HepG2 (cell line): ENCODE measurements around the gene ICOS. TPM values are rescaled to one million over a fixed set of nuclear protein-coding genes. Genes with fewer than 3 reads are reported as not detected.

ENCODE experiments used
- ATAC-seq: fragments of 200-7000 bp; cut with Tn5 transposase; 3 replicates; pipeline ENCODE4 v1.9.1; 2020; ENCODE audit warnings: mild to moderate bottlenecking, moderate library complexity
- BruUV-seq: library from RNA; stranded (reverse); fragments of 400-500 nt; replicated peaks from 2 replicates; lab custom pipeline; 2021; lab: Mats Ljungman, UMichigan
- CTCF ChIA-PET: fragments of 300-600 bp; formaldehyde crosslinking; extraction: SDS; loops from one replicate; lab custom pipeline; 2021; ENCODE audit warnings: low total read pairs, inconsistent platforms, low intra/inter-chr PET ratio; lab: Yijun Ruan, JAX
- POLR2A ChIA-PET: fragments of 350-600 bp; sonication (Branson Sonifier 250); formaldehyde crosslinking; loops from one replicate; lab custom pipeline; 2020; ENCODE audit warnings: antibody characterized with exemption, inconsistent platforms; lab: Yijun Ruan, JAX
- DNase-seq: peaks from one replicate; pipeline ENCODE4 v3.0.0-alpha.2; 2015; ENCODE audit warnings: low spot score
- FAIRE-seq: peaks from 3 replicates; lab custom pipeline; 2011; peaks lifted over from hg19 to GRCh38; lab: Jason Lieb, UNC
- H2AFZ ChIP-seq: one replicate; pipeline ENCODE4 v1.6.1; 2011; ENCODE audit warnings: low read length, inconsistent platforms
- H3K27ac ChIP-seq: fragments of 300-600 bp; 3 replicates; pipeline ENCODE4 v1.8.0; 2011; ENCODE audit warnings: mixed run types, mild to moderate bottlenecking, mixed read lengths, low read length, inconsistent platforms; ENCODE audit not compliant: insufficient read depth; ENCODE audit errors: extremely low read length
- H3K27me3 ChIP-seq, 2 experiments: fragments of 200-600 bp in 1 of 2; 2 replicates in 1 of 2; 3 replicates in 1 of 2; pipeline versions ENCODE4 v1.6.0 to v1.8.0; 2011; ENCODE audit warnings: low read length in 2 of 2, mild to moderate bottlenecking in 2 of 2, moderate library complexity in 2 of 2, inconsistent platforms in 1 of 2; ENCODE audit not compliant: insufficient read depth in 2 of 2, control insufficient read depth in 1 of 2
- H3K36me3 ChIP-seq, 2 experiments: fragments of 200-600 bp in 1 of 2; replicated peaks in 1 of 2; 2 replicates in 1 of 2; 3 replicates in 1 of 2; pipeline versions ENCODE4 v1.5.1 to v1.8.0; 2011; ENCODE audit warnings: low read length in 2 of 2, inconsistent platforms in 1 of 2; ENCODE audit not compliant: insufficient read depth in 2 of 2, control insufficient read depth in 1 of 2
- H3K4me1 ChIP-seq: 2 replicates; pipeline ENCODE4 v1.5.1; 2012; ENCODE audit warnings: low read length, inconsistent platforms; ENCODE audit not compliant: insufficient read depth
- H3K4me2 ChIP-seq: 2 replicates; pipeline ENCODE4 v1.6.0; 2011; ENCODE audit warnings: low read depth, low read length, inconsistent platforms
- H3K4me3 ChIP-seq, 3 experiments: fragments of 200-600 bp in 1 of 3; sonication (generic), shearing (Covaris generic) in 1 of 3; replicated peaks in 1 of 3; 2 replicates each; pipeline ENCODE4 v1.5.1; 2011 to 2016; ENCODE audit warnings: low read length in 3 of 3, inconsistent platforms in 2 of 3, low read depth in 2 of 3, mild to moderate bottlenecking in 2 of 3, control low read depth in 1 of 3, mixed read lengths in 1 of 3; ENCODE audit not compliant: insufficient read depth in 1 of 3
- H3K79me2 ChIP-seq: one replicate; pipeline ENCODE4 v1.6.1; 2011; ENCODE audit warnings: low read length, inconsistent platforms; ENCODE audit not compliant: insufficient read depth
- H3K9ac ChIP-seq: 2 replicates; pipeline ENCODE4 v1.6.0; 2011; ENCODE audit warnings: mild to moderate bottlenecking, low read depth, low read length, inconsistent platforms; ENCODE audit not compliant: insufficient read depth
- H3K9me3 ChIP-seq: 2 replicates; pipeline ENCODE4 v1.5.1; 2012; ENCODE audit warnings: mild to moderate bottlenecking, low read length
- H4K20me1 ChIP-seq: 2 replicates; pipeline ENCODE4 v1.6.0; 2011; ENCODE audit warnings: inconsistent platforms, mild to moderate bottlenecking, low read length, moderate library complexity; ENCODE audit not compliant: insufficient read depth
- ADNP ChIP-seq: sonication (generic); formaldehyde crosslinking; IDR thresholded peaks from 2 replicates; pipeline ENCODE4 v1.4.0; 2020; ENCODE audit warnings: missing genetic modification reagents
- ATF7 ChIP-seq, 2 experiments: fragments of 450-650 bp in 1 of 2; sonication (generic) in 1 of 2; formaldehyde crosslinking in 1 of 2; IDR thresholded peaks; 2 replicates each; pipeline versions ENCODE4 v1.4.0 to v1.6.1; 2016 to 2020; ENCODE audit warnings: antibody characterized with exemption in 1 of 2, mild to moderate bottlenecking in 1 of 2, missing genetic modification reagents in 1 of 2
- CBX5 ChIP-seq: sonication (generic); formaldehyde crosslinking; IDR thresholded peaks from 2 replicates; pipeline ENCODE4 v1.4.0; 2020; ENCODE audit warnings: missing genetic modification reagents, borderline replicate concordance
- CHD2 ChIP-seq: IDR thresholded peaks from 2 replicates; pipeline ENCODE4 v1.6.1; 2011; ENCODE audit warnings: low read depth, low read length, improper control_type of control experiment
- FIP1L1 ChIP-seq: fragments of 200-400 bp; formaldehyde crosslinking; IDR thresholded peaks from 2 replicates; pipeline ENCODE4 v1.6.1; 2018; ENCODE audit warnings: low read depth, mild to moderate bottlenecking, low read length, moderate library complexity, borderline replicate concordance; ENCODE audit not compliant: insufficient read depth
- HMG20B ChIP-seq: conservative IDR thresholded peaks from 2 replicates; pipeline ENCODE4 v1.6.1; 2016; ENCODE audit warnings: missing genetic modification reagents, missing compliant biosample characterization
- IKZF4 ChIP-seq: sonication (generic); formaldehyde crosslinking; IDR thresholded peaks from 2 replicates; pipeline ENCODE4 v1.5.1; 2020; ENCODE audit warnings: borderline replicate concordance, mild to moderate bottlenecking, low read depth, missing genetic modification reagents; ENCODE audit errors: not compliant biosample characterization
- NR2F6 ChIP-seq, 2 experiments: IDR thresholded peaks; 2 replicates each; pipeline ENCODE4 v1.6.1; 2016; ENCODE audit warnings: antibody characterized with exemption in 1 of 2, mild to moderate bottlenecking in 1 of 2
- PHF8 ChIP-seq: sonication (generic); formaldehyde crosslinking; IDR thresholded peaks from 2 replicates; pipeline ENCODE4 v1.5.0; 2020; ENCODE audit warnings: missing genetic modification reagents
- POGZ ChIP-seq: sonication (generic); formaldehyde crosslinking; IDR thresholded peaks from 2 replicates; pipeline ENCODE4 v1.4.0; 2020; ENCODE audit warnings: mild to moderate bottlenecking, missing genetic modification reagents
- RERE ChIP-seq: IDR thresholded peaks from 2 replicates; pipeline ENCODE4 v1.6.1; 2016; ENCODE audit warnings: low read depth, missing genetic modification reagents, missing compliant biosample characterization
- SIN3B ChIP-seq: fragments of 150-350 bp; IDR thresholded peaks from 2 replicates; pipeline ENCODE4 v1.6.1; 2014; ENCODE audit warnings: low read length
- ZNF484 ChIP-seq: sonication (generic); formaldehyde crosslinking; IDR thresholded peaks from 2 replicates; pipeline ENCODE4 v1.5.1; 2020; ENCODE audit warnings: mild to moderate bottlenecking, low read depth, missing genetic modification reagents, borderline replicate concordance
- ZNF674 ChIP-seq: sonication (generic); formaldehyde crosslinking; IDR thresholded peaks from 2 replicates; pipeline ENCODE4 v1.5.0; 2020; ENCODE audit warnings: low read depth, mild to moderate bottlenecking, missing genetic modification reagents
- ZNF678 ChIP-seq: sonication (generic); formaldehyde crosslinking; IDR thresholded peaks from 2 replicates; pipeline ENCODE4 v1.4.0; 2020; ENCODE audit warnings: mild to moderate bottlenecking, missing genetic modification reagents
- ZUFSP ChIP-seq: sonication (generic); formaldehyde crosslinking; IDR thresholded peaks from 2 replicates; pipeline ENCODE4 v1.9.0; 2021; ENCODE audit warnings: missing genetic modification reagents, mild to moderate bottlenecking, borderline replicate concordance
- in situ Hi-C: cut with HindIII; loops from 2 replicates; pipeline ENCODE4 v1.10.0; 2017; ENCODE audit warnings: low pct_unique_long_range_greater_than_20kb; ENCODE audit not compliant: extremely low pct_ligation_motif_present
- intact Hi-C: fragments of 100-400 bp; cut with micrococcal nuclease; formaldehyde crosslinking; loops from one replicate; pipeline ENCODE4 v1.10.0; 2022; ENCODE audit not compliant: unreplicated experiment
- polyA plus RNA-seq, 8 experiments: library from polyadenylated mRNA; depleted of rRNA in 3 of 8; stranded (reverse) in 7 of 8; unstranded in 1 of 8; fragments of >200 nt; fragmentation: Illumina TruSeq in 4 of 8; extraction: Trizol in 4 of 8; gene quantifications; 2 replicates each; pipeline versions ENCODE4 v1.2.1 to v1.2.3, GENCODE V29; 2011 to 2016; ENCODE audit warnings: low read depth in 4 of 8, missing spikeins in 1 of 8, mixed read lengths in 1 of 8; ENCODE audit not compliant: insufficient read depth in 1 of 8
- total RNA-seq, 5 experiments: library from RNA; depleted of rRNA; stranded (reverse); fragments of >200 nt; fragmentation: Illumina TruSeq; extraction: Trizol; gene quantifications; 2 replicates each; pipeline ENCODE4 v1.2.3, GENCODE V29; 2016; ENCODE audit warnings: low read depth in 1 of 5

Gene ICOS
- total and polyA plus RNA-seq, 2 of the 13 experiments (the other 11 are each of a cell fraction or from before 2014, with no cell fraction given), result not detected

- TF ChIP-seq POGZ (CRISPR knock-in tag), result no peak
- TF ChIP-seq FIP1L1, result no peak
- no peak for TF ChIP-seq ZNF484 (CRISPR knock-in tag)
Observed at GRCh38 chr2:203997980-203998809, 61.6 kb downstream of the ICOS start (continued).

GRCh38 chr2:203999835-204000234, 63.3 kb downstream of the ICOS start:
- no TSS peak for BruUV-seq
- FAIRE-seq (no peak), DNase-seq (no peak), ATAC-seq (no peak)
- no peak overlapping the region for H3K27ac ChIP-seq
- H3K9me3 ChIP-seq, result no peaks in the 10 kb centered on the region
- no peak overlapping the region for H3K4me3 ChIP-seq
- H3K27me3 ChIP-seq, result no peaks in the 10 kb centered on the region
- in situ Hi-C loops, result no loop called here
- H3K79me2 ChIP-seq, result no peaks in the 10 kb centered on the region
- ChIA-PET CTCF (no interaction called here), POLR2A (no interaction called here)
- H3K36me3 ChIP-seq, result no peaks in the 10 kb centered on the region
- no peak overlapping the region for H3K4me2 ChIP-seq
- no peak overlapping the region for H2AFZ ChIP-seq
- H3K4me1 ChIP-seq, result no peaks in the 10 kb centered on the region
- no peaks in the 10 kb centered on the region for H4K20me1 ChIP-seq
- no peak overlapping the region for H3K9ac ChIP-seq
- intact Hi-C loops, result no loop called here
- TF ChIP-seq IKZF4 (CRISPR knock-in tag) (no peak), ZNF678 (CRISPR knock-in tag) (no peak), HMG20B (no peak), SIN3B (no peak), PHF8 (no peak), ATF7 (IDR thresholded peaks at IDR 0.05) (no peak), ATF7 (CRISPR knock-in tag; IDR thresholded peaks at IDR 0.05) (no peak), ZUFSP (CRISPR knock-in tag) (no peak), CHD2 (no peak), CBX5 (no peak), ADNP (CRISPR knock-in tag) (no peak), NR2F6 (IDR thresholded peaks at IDR 0.05) (no peak), NR2F6 (CRISPR knock-in tag; IDR thresholded peaks at IDR 0.05) (no peak), RERE (no peak), ZNF674 (no peak)
